Activated CD4-positive, alpha-beta T cell treated with anti-CD3 and anti-CD28 coated beads, Interleukin-2, Interleukin-6, amounts not matched to agents 100 ng/mL and 50 ng/mL, durations not matched to agents 16 hours and 8 hours (primary cell): ENCODE measurements around the gene HSPA8.

Experiments
- DNase-seq: peaks from one replicate; pipeline ENCODE4 v3.0.0-alpha.2; 2020

HSPA8 gene

DNA sequence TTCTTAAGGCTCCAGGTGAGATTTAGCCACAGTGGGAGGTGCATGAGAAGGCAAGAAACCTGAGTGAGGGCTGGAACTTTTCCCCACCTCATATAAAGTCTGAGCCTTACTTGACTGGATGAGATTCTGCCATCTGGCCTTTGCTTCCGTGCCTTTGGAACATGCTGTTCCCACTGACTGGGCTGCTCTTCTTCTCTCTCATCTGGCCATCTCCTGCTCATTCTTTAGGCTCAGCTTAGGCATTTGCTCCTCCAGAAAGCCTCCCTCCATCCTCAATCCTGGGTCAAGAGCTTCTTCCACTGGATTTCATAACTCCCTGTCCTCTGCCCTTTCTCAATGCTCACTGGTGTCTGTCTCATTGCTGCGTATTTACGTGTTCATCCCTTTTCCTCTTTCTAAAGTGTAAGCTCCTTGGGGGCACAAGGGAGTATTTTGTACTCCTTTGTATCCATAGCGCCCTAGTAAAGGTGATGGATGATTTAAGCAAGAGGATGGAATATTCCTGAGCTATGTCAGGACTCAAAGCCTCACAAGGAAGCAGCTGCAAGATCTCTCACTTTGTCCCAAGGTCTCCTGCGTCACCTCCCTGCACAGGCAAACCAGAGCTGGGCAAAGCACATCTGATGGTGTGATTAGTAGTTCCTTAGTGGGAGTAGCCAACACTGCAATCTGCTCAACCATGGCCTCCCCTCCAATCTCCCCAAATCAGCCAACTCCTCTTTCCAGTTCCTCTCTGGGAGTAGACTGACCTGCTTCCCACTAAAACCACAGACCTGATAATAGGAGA, 15.3 kb downstream of the HSPA8 start:
- DNase-seq: no peak

DNA sequence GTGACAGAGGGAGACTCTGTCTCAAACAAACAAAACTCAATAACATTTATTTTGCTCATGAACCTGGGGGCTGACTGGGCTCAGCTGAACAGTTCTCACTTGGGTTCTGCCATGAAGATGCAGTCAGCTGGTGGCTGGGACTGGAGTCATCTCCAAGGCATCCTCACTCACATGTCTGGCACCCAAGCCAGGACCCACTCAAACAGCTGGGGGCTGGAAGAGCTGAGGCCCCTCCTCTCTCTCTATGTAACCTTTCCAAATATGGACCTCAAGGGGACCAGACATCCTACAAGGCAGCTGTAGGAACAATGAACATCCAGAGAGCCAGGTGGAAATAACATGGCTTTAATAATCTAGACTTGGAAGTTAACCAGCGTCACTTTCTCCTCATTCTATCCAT, 16.8 kb downstream of the HSPA8 start:
- no peak for DNase-seq

DNA sequence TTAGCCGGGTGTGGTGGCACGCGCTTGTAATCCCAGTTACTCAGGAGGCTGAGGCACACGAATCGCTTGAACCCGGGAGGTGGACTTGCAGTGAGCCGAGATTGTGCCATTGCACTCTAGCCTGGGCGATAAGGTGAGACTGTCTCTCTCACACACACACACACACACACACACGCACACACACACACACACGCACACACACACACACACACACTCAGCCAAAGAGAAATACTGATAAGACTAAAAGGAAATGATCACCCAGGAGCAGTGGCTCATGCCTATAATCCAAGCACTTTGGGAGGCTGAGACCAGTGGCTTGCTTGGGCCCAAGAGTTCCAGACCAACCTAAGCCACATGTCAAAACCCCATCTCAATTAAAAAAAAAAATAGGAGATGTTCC, 20.8 kb downstream of the HSPA8 start:
- no peak for DNase-seq

DNA sequence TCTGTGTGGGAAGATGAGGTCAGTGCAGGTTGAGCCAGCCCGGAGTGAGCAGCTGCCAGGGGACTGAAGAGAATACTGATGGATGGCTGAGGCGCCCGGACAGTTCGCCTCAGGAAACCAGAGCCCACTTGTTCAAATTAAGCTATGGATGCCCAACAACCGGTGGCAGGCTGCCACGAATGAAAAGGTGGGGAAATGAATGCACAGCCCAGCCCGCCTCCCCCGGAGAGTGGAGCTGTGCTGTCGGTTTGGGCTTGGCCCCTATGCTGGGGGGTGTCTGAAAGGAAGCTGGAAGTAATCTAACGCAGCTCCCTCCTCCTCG, 21.9 kb downstream of the HSPA8 start:
- DNase-seq: no peak

DNA sequence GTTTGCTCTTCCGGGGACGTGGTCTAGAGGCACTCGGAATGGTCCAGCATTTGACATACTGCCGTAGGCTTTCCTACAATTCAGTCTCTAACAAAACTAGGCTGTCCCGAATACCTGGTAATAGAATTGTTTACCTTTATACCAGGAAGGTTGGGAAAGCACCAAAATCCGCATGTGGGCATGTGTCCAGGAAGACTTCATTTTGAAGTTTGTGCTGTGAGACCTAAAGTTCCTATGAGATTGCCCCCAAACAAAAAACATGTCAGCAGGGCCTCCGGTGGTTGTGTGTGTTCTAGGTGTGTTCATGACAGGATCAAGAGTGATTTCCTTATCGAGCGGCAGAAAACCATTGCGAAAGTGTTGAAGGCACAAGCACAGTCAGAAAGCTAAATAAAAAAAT, 26.1 kb downstream of the HSPA8 start:
- DNase-seq: no peak

DNA sequence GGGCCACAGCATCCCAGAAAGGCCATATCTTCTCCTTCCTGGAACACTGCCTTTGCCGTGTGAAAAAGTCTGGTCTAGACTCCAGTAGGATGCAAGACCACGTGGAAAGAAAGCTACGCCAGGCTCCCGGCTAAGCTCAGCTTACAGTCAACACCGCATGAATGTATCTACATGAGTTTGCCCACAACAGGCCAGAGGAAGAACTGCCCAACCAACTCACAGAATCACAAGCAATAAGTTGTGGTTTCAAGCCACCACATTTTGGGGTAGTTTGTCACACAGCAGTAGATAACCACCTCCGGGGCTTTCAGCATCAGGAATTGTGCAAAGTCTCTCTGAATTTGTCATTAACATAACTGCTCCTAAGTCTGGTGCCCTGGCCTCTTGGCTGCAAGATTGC, 27.3 kb downstream of the HSPA8 start:
- no peak for DNase-seq

DNA sequence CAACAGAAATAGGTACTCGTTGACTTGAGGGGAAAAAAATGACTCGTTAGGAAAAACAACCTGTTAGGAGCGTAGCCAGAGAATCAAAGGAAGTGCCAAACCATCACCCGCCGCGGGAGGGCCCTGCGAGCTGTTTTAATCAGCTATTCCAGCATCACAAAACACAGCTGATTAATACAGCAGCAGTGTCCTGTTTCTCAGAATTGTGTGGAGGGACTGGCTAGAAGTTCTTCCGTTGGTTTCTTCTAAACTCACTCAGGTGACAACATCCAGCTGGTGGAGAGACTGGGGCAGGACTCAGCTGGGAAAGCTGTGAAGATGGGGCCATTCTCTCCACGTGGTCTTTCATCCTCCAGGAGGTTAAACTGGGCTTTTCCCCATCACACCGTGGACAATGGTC, 28.0 kb downstream of the HSPA8 start:
- no peak for DNase-seq

DNA sequence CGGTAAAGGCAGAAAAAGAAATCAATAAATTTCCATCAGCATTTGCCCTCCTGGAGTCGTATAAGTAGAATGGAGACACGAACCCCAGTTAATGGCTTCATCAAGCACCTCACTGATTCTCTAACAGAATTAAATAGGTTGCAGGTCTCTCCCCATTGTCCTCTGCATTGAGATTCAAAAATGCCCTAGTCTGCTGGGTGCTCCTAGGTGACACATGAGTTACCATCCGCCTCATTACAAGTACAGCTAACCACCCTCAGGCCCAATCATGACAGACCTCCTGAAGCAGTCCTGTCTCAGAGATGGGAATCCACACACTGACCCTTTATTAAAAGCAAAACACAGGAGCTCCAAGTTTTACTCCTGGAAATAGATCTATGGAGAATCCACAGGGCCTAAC, 31.4 kb downstream of the HSPA8 start:
- no peak for DNase-seq

DNA sequence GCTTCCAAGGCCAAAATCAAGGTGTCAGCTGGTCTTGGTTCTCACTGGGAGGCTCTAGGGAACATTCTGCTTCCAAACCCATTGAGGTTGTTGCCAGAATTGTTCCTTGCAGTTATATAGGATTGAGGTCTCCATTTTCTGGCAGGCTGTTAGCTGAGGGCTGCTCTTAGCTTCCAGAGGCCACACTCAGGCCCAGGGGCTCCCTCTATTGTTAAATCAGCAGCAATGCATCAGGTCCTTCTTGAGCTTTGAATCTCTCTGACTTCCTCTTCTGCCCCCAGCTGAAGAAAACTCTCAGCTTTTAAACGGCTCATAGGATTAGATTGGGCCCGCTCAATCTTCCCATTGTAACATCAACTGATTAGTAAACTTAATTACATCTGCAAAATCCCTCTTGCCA, 41.0 kb downstream of the HSPA8 start:
- DNase-seq: peak; percentile 62

DNA sequence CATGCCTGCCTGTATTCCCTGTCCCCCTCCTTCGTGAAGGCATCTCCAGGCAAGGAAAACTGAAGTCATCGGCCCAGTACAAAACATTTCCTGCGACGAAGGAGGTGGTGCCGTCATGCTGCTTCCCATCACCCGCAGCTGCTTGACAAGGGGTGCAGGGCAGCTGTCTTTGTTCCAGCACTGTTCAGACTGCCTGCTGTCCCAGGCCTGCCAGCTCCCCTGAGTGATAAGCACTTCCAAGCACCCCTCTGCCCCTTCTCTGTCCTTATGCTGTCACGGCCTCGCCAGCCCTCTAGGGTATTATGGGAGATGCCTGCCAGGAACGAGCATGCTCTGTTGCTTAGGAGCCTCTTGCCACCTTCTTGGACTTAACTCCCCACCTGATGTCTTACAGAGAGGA, 43.2 kb downstream of the HSPA8 start:
- DNase-seq: no peak

DNA sequence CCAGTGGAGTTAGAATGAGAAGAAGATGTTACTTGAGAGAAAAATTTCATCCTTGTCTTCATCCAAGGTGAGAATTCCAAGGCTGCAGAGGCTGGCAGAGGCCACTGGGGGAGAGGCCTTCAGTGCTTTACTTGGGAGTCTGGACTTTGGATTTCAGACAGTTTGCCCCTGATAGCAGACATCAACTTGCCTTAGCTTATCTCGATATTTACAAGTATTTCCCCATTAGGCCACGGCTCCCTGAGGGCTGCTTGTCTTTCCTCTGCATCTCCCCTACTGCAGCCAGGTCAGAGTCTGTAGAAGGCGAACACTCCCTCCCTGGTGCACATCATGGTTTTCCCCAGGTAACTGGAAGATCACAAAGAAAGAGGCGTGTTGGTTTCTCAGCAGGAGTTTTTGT, 50.4 kb downstream of the HSPA8 start:
- no peak for DNase-seq
